Raji (cell line): ENCODE data around the gene ADCY5.

Source experiments
- POLR2A ChIP-seq: IDR thresholded peaks from 2 replicates; pipeline ENCODE4 v1.6.1; 2011; ENCODE audit warnings: low read depth, low read length, control low read depth; ENCODE audit not compliant: insufficient read depth

Gene ADCY5

GRCh38 chr3:123319760-123320159 is 129.1 kb downstream of the ADCY5 start:
- TF ChIP-seq POLR2A: no peak

GRCh38 chr3:123318374-123318773 is 130.5 kb downstream of the ADCY5 start:
- TF ChIP-seq POLR2A: no peak

- no peak for TF ChIP-seq POLR2A
These were observed 131.2 kb downstream of the ADCY5 start for GRCh38 chr3:123317716-123318115.

GRCh38 chr3:123315271-123315595 is 133.7 kb downstream of the ADCY5 start:
- TF ChIP-seq POLR2A: no peak

- TF ChIP-seq POLR2A: no peak
These were observed 134.3 kb downstream of the ADCY5 start for GRCh38 chr3:123314359-123315270.

GRCh38 chr3:123313889-123314288 is 135.0 kb downstream of the ADCY5 start:
- no peak for TF ChIP-seq POLR2A

GRCh38 chr3:123312331-123313265 is 136.3 kb downstream of the ADCY5 start:
- no peak for TF ChIP-seq POLR2A

GRCh38 chr3:123311201-123311600 is 137.7 kb downstream of the ADCY5 start:
- no peak for TF ChIP-seq POLR2A

- no peak for TF ChIP-seq POLR2A
These were observed 138.1 kb downstream of the ADCY5 start for GRCh38 chr3:123310741-123311140.

GRCh38 chr3:123310186-123310585 is 138.7 kb downstream of the ADCY5 start:
- TF ChIP-seq POLR2A: no peak

GRCh38 chr3:123307064-123307463 is 141.8 kb downstream of the ADCY5 start:
- TF ChIP-seq POLR2A: no peak

- no peak for TF ChIP-seq POLR2A
These were observed 143.7 kb downstream of the ADCY5 start for GRCh38 chr3:123305192-123305591.

GRCh38 chr3:123303976-123304560 is 144.8 kb downstream of the ADCY5 start:
- no peak for TF ChIP-seq POLR2A

- no peak for TF ChIP-seq POLR2A
These were observed 145.9 kb downstream of the ADCY5 start for GRCh38 chr3:123302961-123303360.
